Stimulated activated CD8-positive, alpha-beta memory T cell treated with anti-CD3 and anti-CD28 coated beads, Interleukin-15, amount 100 ng/mL, for 24 hours (primary cell): ENCODE data around the gene CDK5RAP3.
A peak's percentile ranks its signal among the peaks of the same experiment; 100 is the strongest.
"Not testable (repeated sequence)": the region's sequence is repeated elsewhere in the genome, so short reads cannot be mapped to it uniquely, and the experiment has no call there.

Source experiments
- DNase-seq: peaks from one replicate; pipeline ENCODE4 v3.0.0-alpha.2; 2020; ENCODE audit warnings: low read depth

Gene CDK5RAP3

DNA sequence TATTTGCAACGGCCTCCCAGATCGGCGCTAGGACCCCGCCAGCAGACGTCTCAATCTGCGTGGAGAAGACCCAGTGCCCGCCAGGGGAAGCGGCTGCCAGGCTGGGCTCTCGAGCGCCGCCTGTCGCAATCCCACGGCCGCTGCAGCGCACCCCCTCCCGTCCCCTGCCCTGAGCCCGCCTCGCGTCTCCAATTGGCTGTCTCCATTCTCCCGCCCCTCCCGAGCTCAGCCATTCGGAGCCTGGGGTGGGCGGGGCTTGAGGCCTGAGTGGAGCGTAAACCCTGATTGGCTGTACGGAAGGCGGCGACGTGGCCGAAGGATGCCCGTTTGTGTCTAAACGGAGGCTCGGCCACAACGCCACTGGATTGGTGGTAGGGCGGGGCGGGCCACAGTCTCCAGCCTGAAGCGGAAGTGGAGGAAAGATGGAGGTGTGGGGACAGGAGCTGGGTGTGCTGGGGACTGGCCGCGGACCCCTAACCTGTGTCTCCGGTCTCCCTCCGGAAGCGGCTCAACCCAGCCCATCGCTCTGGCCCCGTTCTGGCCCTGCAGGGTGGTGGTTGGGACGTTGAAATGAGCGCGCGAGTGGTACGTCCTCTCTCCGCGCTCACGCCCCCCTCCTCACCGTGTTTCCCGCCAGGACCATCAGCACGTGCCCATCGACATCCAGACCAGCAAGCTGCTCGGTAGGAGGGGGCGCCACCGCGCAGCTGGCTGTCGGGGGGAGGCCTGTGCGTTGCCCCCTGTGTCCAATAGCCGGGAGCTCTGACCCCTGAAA, at the start of gene CDK5RAP3:
Gene CDK5RAP3 (plus strand): TSS at position 389 of the 775 bp plus-strand sequence. CDS start 34 bp downstream, at position 423.
- peak; percentile 96 for DNase-seq

DNA sequence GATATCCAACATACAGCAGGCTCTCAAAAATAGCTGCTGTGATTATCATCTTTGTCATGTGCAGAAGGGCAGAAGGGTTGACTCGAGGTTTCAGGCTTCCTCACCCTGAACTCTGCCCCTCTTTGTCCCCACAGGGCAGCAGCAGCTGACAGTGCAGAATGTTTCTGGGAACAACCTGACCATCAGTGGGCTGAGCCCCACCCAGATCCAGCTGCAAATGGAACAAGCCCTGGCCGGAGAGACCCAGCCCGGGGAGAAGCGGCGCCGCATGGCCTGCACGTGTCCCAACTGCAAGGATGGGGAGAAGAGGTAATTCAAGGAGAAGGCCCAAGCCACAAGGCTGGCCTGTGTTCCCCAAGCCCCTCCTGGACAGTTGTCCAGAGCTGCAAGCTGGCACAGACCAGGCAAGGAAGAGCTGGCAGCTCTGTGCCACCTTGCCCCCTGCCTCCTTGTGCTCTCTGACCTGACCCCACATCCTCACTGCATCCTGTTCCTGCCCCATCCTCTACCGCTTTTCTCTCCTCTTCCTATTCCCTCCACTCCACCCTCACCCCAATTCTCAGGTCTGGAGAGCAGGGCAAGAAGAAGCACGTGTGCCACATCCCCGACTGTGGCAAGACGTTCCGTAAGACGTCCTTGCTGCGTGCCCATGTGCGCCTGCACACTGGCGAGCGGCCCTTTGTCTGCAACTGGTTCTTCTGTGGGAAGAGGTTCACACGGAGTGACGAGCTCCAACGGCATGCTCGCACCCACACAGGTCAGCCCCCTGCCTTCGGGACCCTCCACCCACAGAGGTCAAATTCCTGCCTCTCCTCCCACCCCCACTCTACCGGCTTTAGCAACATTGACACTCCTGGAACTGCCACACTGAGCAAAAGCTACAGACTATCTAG, 45.9 kb upstream of the CDK5RAP3 start:
- no peak for DNase-seq

GRCh38 chr17:47925678-47925988, 45.3 kb upstream of the CDK5RAP3 start:
- no peak for DNase-seq

DNA sequence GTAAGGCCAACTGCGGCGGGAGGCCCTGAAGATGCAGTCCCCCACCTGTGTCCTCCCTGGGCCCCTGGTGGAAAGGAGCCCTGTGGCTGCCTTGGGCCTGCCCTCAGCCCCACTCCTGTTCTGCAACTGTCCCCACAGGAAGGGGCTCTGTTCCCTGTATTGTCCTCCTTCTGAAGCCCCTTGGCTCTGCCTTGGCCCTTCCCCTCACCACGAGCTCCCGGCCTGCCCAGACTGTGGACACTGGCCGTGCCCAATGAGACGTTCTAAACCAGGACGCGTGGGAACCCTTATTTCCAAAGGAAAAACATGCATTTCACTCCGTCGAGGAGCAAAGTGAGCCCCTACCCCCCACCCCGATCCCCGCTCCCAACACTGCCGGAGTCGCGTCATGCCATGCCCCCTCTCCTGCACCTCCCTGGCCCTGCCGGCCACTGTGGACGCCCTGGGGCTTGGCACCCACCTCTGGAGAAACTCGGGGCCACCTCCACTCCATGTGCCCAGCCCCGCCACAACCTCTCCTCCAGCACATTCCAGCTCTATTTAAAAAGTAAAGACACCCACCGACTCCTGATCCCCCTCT, 43.0 kb upstream of the CDK5RAP3 start:
- no peak for DNase-seq

DNA sequence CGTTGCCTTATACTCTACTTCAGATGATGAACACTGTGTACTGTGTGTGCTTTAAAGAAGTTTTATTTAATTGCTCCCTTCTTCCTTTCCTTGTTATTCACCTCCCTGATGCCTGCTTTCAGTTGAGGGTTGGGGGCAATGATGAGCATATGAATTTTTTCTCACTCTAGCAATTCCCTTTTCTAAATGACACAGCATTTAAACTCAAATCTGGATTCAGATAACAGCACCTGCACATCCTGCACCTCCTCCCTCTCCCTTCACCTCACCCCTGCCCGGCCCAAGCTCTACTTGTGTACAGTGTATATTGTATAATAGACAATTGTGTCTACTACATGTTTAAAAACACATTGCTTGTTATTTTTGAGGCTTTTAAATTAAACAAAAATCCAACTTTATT, 42.5 kb upstream of the CDK5RAP3 start:
- DNase-seq: no peak

GRCh38 chr17:47929218-47930000, 41.5 kb upstream of the CDK5RAP3 start:
- no peak for DNase-seq

DNA sequence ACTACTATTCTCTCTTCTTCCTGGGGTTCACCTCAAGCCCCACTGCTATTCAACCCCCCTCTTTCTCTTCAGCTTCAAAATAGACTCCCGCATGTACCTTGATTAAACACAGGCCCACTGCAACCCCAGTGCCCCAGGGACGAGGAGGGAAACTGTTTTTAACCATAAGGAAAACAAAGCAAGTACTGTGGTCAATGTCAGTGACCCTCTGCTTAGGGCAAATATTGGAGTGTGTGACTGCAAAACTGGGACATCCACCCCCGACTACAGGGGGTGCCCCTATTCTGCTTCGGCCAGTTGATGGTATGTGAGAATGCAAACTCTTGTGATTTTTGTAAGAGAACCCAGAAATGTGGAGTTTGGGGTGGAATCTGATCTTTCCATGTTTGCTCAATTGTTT, 39.1 kb upstream of the CDK5RAP3 start:
- DNase-seq: no peak

- DNase-seq: no peak
Observed at GRCh38 chr17:47934856-47935255, 36.1 kb upstream of the CDK5RAP3 start.

GRCh38 chr17:47935468-47935867, 35.4 kb upstream of the CDK5RAP3 start:
- DNase-seq: not testable (repeated sequence)

DNA sequence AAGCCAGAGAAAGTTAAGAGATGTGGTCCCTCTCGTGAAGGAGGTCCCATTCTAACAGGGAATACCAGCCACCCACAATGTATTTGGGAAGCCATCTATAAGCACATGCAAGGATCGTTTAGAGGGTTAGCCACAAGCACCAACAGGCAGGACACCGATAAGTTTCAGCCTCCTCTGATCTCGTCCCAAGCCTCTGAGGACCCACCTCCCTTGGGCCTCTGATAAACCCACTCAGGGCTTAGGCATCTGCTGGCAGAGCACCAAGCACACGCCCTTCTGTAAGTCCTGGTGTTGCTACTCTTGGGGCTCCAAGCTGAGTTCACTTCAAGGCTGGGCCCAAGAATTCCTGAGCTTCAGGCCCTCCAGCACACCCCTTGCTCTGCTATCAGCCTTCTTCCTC, 35.0 kb upstream of the CDK5RAP3 start:
- no peak for DNase-seq

DNA sequence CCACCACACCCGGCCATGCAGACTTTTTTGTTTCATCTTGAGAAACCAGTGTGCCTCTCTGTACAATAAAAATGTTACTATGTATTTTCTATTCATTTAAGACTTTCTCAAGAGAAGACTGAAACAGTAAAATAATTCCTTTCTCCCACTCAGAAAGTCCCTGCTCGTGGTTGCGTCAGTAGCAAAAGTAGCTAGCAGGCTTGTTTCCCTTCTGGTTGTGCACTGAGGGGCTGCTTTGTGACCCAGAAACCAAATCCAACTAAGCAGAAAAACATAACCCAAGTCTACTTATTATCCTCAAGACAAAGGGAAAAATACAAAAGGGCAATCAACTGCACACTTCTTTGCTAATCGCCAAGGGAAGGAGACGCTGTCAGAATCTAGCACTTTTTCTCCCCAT, 33.0 kb upstream of the CDK5RAP3 start:
- no peak for DNase-seq

DNA sequence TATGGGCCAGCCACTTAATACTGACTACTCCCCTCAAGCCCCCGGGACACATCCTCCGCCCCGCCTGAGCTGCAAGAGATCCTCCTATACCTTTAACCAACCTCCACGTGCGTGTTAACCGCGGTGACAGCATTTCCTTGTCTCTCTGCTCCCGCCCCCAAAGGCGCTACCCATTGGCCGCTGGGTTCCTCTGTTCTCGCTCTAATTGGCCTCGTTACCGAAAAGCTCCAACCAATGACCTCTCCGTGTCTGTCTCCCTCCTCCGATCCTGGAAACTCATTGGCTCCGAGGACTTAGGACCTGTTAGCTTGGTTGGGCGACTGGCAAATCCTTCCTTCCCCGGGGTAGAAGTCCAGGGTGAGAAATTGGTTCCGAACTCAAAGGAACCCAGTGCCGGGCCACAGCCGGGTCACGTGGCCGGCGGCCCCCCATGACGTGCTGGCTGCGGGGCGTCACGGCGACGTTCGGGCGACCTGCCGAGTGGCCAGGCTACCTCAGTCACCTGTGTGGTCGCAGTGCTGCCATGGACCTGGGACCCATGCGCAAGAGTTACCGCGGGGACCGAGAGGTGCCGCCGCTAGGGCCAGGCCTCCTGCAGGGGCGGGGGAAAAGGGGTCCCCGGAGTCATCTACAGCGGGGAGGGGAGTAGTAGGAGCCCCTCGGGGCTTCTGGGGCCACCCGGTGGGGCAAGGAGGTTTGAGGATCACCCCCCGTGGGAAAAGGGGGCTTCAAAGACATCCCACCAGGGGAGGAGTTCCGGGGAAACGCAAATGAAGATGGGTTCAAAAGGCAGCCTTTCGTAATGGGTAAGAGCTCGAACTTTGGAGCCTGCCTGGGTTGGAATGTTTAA, 29.4 kb upstream of the CDK5RAP3 start, which contains the start of gene PNPO:
Gene PNPO (plus strand): TSS at position 326 of the 850 bp plus-strand sequence. CDS start 105 bp downstream, at position 431.
- peak; percentile 70 for DNase-seq

GRCh38 chr17:47942096-47942510, 28.8 kb upstream of the CDK5RAP3 start:
- DNase-seq: no peak

GRCh38 chr17:47942568-47942967, 28.3 kb upstream of the CDK5RAP3 start:
- no peak for DNase-seq

- no peak for DNase-seq
Observed at GRCh38 chr17:47945080-47945479, 25.8 kb upstream of the CDK5RAP3 start.

DNA sequence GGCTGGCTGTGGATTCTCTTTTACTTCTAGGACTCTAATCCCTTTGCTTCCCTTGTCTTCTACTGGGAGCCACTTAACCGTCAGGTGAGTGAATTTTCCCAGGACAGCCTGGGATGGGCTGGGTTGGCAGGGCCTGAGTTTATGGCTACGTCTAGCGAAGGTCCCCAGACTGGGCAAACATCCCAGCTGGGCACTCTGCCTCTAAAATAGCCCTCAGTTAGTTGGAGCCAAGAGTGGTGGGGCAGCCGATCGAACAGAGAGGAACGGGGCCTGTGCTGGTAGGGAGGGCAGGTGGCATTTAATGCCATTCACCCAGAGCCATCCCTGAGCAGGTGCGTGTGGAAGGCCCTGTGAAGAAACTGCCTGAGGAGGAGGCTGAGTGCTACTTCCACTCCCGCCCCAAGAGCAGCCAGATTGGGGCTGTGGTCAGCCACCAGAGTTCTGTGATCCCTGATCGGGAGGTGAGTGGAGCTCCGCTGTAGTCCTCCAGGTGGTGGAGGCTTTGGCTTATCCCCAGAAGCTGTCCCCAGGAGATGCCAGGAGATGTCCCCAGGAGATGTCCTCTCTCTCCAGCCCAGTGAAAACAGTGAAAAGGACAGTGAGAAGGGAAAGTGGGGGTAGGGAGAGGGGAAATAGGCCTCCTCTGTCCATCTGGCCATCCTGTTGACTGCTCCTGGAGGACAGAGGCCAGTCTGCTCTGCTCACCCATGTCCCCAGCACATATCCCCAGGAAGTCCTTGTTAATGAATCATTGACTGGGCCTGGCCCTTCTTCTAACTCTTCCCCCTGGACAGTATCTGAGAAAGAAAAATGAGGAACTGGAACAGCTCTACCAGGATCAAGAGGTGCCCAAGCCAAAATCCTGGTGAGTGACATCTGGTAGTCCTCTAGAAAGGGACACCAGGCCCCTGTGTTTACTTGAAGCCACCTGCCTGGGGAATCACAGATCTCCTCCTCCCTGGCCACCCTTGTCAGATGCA, 25.1 kb upstream of the CDK5RAP3 start:
- DNase-seq: no peak

GRCh38 chr17:47946516-47946915, 24.4 kb upstream of the CDK5RAP3 start:
- no peak for DNase-seq

- DNase-seq: peak; percentile 15
Observed at GRCh38 chr17:47946929-47947397, 23.9 kb upstream of the CDK5RAP3 start.

GRCh38 chr17:47948706-47949196, 22.2 kb upstream of the CDK5RAP3 start:
- no peak for DNase-seq
